D721Med (cell line): ENCODE data around the gene RORC.
"Not testable (repeated sequence)": the region's sequence is repeated elsewhere in the genome, so short reads cannot be mapped to it uniquely, and the experiment has no call there.

Source experiments
- DNase-seq: peaks from one replicate; pipeline ENCODE4 v3.0.0; 2011; ENCODE audit warnings: low spot score; ENCODE audit not compliant: insufficient read length
- FAIRE-seq: peaks from 2 replicates; lab custom pipeline; 2011; peaks lifted over from hg19 to GRCh38; lab: Jason Lieb, UNC
- CTCF ChIP-seq: IDR thresholded peaks from 2 replicates; pipeline ENCODE4 v1.5.1; 2012; ENCODE audit warnings: mild to moderate bottlenecking, control low read depth; ENCODE audit not compliant: insufficient read depth; ENCODE audit errors: missing control alignments

The RORC gene

GRCh38 chr1:151855933-151856332, 24.3 kb upstream of the RORC start:
- FAIRE-seq (peak; percentile 98), DNase-seq (no peak)
- no peak for TF ChIP-seq CTCF

DNA sequence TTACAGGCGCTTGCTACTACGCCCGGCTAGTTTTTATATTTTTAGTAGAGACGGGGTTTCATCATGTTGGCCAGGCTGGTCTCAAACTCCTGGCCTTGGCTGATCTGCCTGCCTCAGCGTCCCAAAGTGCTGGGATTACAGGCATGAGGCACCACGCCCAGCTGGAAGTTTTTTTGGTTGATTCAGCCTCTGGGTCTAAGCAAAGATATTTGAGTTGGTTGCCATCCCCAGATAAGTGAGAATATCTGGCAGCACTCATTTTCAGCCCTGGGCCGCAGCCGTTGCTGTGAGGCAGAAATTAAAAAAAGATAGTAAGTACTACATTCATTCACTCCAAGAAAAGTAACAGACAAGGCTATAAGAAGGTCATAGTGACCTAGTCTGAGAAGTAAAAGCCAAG, 23.9 kb upstream of the RORC start:
- DNase-seq, FAIRE-seq: not testable (repeated sequence)

DNA sequence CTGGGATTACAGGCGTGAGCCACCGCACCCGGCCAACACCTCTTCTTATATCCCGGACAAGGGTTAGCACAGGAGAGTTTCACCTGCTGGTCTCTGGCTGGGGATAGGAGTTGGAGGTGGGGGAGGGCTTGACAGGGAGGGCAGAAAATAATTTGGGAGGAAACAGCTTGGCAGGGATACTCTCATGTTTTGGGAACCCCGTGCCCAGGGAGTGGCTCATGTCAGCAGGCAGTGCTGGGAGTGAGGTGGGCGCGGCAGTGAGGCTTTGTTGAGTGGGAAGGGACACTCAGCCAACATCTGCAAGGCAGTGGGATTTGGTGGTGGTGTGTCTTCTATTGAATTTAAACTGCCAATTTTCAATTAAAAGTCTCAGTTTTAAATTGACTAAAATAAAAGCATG, 23.1 kb upstream of the RORC start:
- TF ChIP-seq CTCF: no peak
- FAIRE-seq (no peak), DNase-seq (no peak)

DNA sequence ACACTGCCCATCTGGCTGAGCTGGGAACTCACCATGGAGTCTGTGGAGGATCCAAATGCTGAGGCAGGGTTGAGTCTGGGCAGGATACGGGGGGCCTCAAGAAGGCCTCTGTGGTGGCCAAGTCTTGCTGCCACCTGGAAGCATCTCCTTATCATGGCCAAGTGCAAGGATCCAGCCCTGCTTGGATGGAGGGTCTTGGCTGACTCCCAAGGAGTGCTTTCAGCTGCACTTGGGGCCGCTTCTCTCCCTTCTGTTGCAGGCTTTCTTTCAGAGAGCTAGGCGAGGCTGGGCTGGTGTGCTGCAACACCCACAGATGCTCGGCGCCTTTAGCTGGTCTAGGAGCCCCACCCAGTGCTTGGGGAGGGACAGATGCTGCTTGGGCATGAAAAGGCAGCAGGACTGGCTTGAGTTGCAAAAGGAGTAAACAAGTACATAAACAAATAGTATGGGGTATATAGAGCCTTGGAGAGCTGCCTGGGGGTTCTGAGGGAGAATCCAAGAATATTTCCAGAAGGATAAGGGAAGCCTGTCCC, 21.9 kb upstream of the RORC start, which contains the start of gene THEM5:
THEM5 (minus strand) TSS at position 302 of the 533 bp plus-strand sequence; CDS start at position 155, 147 bp downstream.
- TF ChIP-seq CTCF: no peak
- DNase-seq (no peak), FAIRE-seq (no peak)

DNA sequence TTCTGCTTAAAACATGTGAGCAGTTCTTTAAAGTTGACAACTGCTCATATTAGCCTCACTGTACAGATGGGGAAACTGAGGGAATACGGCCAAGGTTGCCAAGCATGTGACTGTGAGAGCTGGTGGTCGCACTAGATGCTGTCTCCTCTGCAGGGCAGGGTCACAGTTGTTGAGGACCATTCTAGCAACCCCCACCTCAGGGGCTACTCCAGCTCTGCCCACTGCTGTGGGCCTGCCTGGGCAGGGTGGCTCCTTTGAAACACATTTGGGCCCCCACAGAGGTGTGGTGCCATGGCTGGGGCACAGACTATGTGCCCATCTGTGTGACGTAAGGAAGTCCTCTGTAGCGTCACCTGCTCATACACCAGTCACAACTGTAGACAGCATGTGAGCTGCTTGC, 21.1 kb upstream of the RORC start:
- DNase-seq: peak; percentile 11
- FAIRE-seq: no peak
- TF ChIP-seq CTCF: no peak

GRCh38 chr1:151851886-151852285, 20.3 kb upstream of the RORC start:
- no peak for TF ChIP-seq CTCF
- no peak for FAIRE-seq
- DNase-seq: no peak

DNA sequence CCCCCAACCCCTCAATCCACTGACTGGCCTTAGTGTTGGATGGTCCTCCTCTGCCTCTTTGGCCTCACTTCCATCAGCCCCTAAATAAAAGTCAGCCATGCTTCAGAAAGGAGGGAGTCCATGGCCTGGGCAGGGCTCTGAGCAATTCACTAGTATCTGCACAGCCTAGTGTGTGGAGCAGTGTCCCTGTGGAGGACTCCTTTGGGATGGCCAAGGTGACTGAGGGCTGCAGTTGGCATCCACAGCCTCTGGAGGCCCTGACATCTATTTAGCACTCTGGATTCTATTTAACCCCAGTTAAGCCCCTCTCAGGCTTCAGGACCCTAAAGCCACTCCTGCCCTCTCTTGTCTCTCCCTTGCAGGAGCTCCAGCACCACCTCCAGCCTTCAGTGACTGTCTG, 18.3 kb upstream of the RORC start:
- FAIRE-seq (no peak), DNase-seq (no peak)
- TF ChIP-seq CTCF: no peak

DNA sequence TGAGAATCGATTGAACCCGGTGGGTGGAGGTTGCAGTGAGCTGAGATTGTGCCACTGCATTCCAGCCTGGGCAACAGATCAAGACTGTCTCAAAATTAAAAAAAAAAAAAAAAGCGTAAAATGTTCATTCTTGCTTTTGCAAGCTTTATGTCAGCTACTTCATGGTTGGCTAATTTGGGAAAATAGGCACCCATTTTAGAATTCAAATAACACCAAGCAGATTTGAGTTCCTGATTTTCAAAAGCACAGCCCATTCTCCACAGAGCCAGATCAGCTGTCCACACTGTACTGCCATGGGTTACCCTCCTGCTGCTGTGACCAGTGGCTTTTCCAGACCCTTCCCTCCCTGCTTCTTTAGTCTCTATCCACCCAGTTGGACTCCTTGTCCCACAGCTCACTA, 17.5 kb upstream of the RORC start:
- TF ChIP-seq CTCF: no peak
- DNase-seq (no peak), FAIRE-seq (no peak)
